CD14-positive monocyte (primary cell): ENCODE data around the gene FAM53A. TPM values are rescaled to one million over a fixed set of nuclear protein-coding genes. Genes with fewer than 3 reads are reported as not detected.
A peak's percentile ranks its signal among the peaks of the same experiment; 100 is the strongest.

Experiments
- DNase-seq, 3 donors: peaks; one replicate each; pipeline ENCODE4 v3.0.0-alpha.2; 2011 to 2022
- H2AFZ ChIP-seq: 2 replicates; pipeline ENCODE4 v1.6.0; 2012; ENCODE audit warnings: mild to moderate bottlenecking, low read depth, low read length, inconsistent platforms; ENCODE audit not compliant: insufficient read depth, poor library complexity, severe bottlenecking
- H3K27ac ChIP-seq, 2 donors: 1 replicate in 1 of 2; 2 replicates in 1 of 2; pipeline ENCODE4 v1.5.1; 2012 to 2013; ENCODE audit warnings: low read length in 2 of 2, control low read depth in 1 of 2, inconsistent platforms in 1 of 2, low read depth in 1 of 2, mild to moderate bottlenecking in 1 of 2
- H3K27me3 ChIP-seq, 2 donors: one replicate each; pipeline versions ENCODE4 v1.6.0 to v1.6.1; 2011 to 2013; ENCODE audit warnings: low read length in 2 of 2; ENCODE audit not compliant: control insufficient read depth in 2 of 2, insufficient read depth in 2 of 2
- H3K36me3 ChIP-seq, 2 donors: replicated peaks in 1 of 2; 1 replicate in 1 of 2; 2 replicates in 1 of 2; pipeline versions ENCODE4 v1.5.1 to v1.6.1; 2012 to 2013; ENCODE audit warnings: low read length in 2 of 2, control low read depth in 1 of 2, inconsistent platforms in 1 of 2, mild to moderate bottlenecking in 1 of 2; ENCODE audit not compliant: insufficient read depth in 2 of 2, control insufficient read depth in 1 of 2
- H3K4me1 ChIP-seq, 2 donors: 1 replicate in 1 of 2; 2 replicates in 1 of 2; pipeline versions ENCODE4 v1.5.1 to v1.6.1; 2012 to 2013; ENCODE audit warnings: low read length in 2 of 2, control low read depth in 1 of 2, inconsistent platforms in 1 of 2, mild to moderate bottlenecking in 1 of 2, moderate library complexity in 1 of 2; ENCODE audit not compliant: insufficient read depth in 2 of 2, control insufficient read depth in 1 of 2
- H3K4me2 ChIP-seq: replicated peaks from 2 replicates; pipeline ENCODE3; 2012; ENCODE audit warnings: low read length, moderate library complexity, mild to moderate bottlenecking; ENCODE audit not compliant: poor library complexity, severe bottlenecking; ENCODE audit errors: extremely low read depth
- H3K4me3 ChIP-seq, 3 experiments: fragments of 200-600 bp in 1 of 3; sonication (generic) in 1 of 3; replicated peaks in 1 of 3; 1 replicate in 2 of 3; 2 replicates in 1 of 3; pipeline ENCODE4 v1.5.1; 2011 to 2013; ENCODE audit warnings: low read length in 3 of 3, mild to moderate bottlenecking in 3 of 3, control low read depth in 2 of 3, low read depth in 2 of 3, inconsistent platforms in 1 of 3, moderate library complexity in 1 of 3
- H3K79me2 ChIP-seq: 2 replicates; pipeline ENCODE4 v1.6.0; 2012; ENCODE audit warnings: mild to moderate bottlenecking, control low read depth, inconsistent platforms, low read length, moderate library complexity; ENCODE audit not compliant: insufficient read depth
- H3K9ac ChIP-seq: 2 replicates; pipeline ENCODE4 v1.6.0; 2017; ENCODE audit warnings: low read length, mild to moderate bottlenecking; ENCODE audit not compliant: insufficient read depth, poor library complexity, severe bottlenecking
- H3K9me3 ChIP-seq, 2 donors: replicated peaks in 1 of 2; 1 replicate in 1 of 2; 2 replicates in 1 of 2; pipeline versions ENCODE4 v1.5.1 to v1.6.1; 2012 to 2013; ENCODE audit warnings: low read length in 2 of 2, control low read depth in 1 of 2; ENCODE audit not compliant: control insufficient read depth in 1 of 2, insufficient read depth in 1 of 2
- H4K20me1 ChIP-seq: 2 replicates; pipeline ENCODE4 v1.6.0; 2012; ENCODE audit warnings: mild to moderate bottlenecking, low read length, control low read depth, moderate library complexity; ENCODE audit not compliant: insufficient read depth
- H3K27ac Mint-ChIP-seq, 7 donors: one replicate each; pipeline ENCODE4 v1.8.0; 2020; ENCODE audit warnings: mild to moderate bottlenecking in 7 of 7, mixed read lengths in 7 of 7, moderate library complexity in 6 of 7, inconsistent platforms in 2 of 7
- H3K27me3 Mint-ChIP-seq, 3 donors: one replicate each; pipeline ENCODE4 v1.8.0; 2021 to 2022; ENCODE audit warnings: low read depth in 3 of 3, mild to moderate bottlenecking in 3 of 3, mixed read lengths in 3 of 3, moderate library complexity in 3 of 3, inconsistent platforms in 1 of 3
- H3K36me3 Mint-ChIP-seq, 2 donors: one replicate each; pipeline ENCODE4 v1.8.0; 2020; ENCODE audit warnings: mixed read lengths in 2 of 2, inconsistent platforms in 1 of 2, mild to moderate bottlenecking in 1 of 2
- H3K4me1 Mint-ChIP-seq: one replicate; pipeline ENCODE4 v1.8.0; 2020; ENCODE audit warnings: mild to moderate bottlenecking, mixed read lengths
- H3K4me3 Mint-ChIP-seq, 2 donors: one replicate each; pipeline ENCODE4 v1.8.0; 2020; ENCODE audit warnings: mild to moderate bottlenecking in 2 of 2, mixed read lengths in 2 of 2, moderate library complexity in 1 of 2
- H3K9me3 Mint-ChIP-seq, 7 donors: one replicate each; pipeline ENCODE4 v1.8.0; 2020 to 2022; ENCODE audit warnings: mixed read lengths in 7 of 7, mild to moderate bottlenecking in 6 of 7, moderate library complexity in 6 of 7, inconsistent platforms in 2 of 7
- CTCF ChIP-seq: fragments of 200-600 bp; IDR thresholded peaks from one replicate; pipeline ENCODE4 v1.8.0; 2022; ENCODE audit warnings: antibody characterized with exemption, mild to moderate bottlenecking
- WGBS: methylation state at CpG from one replicate; pipeline ENCODE4 v1.1.5; 2013; ENCODE audit warnings: missing lambda C conversion rate; ENCODE audit not compliant: insufficient coverage; 5-methylcytosine and 5-hydroxymethylcytosine counted together
- intact Hi-C, 2 donors: fragments of 100-400 bp; cut with micrococcal nuclease; formaldehyde crosslinking; loops; one replicate each; pipeline versions ENCODE4 v1.15.0 to v1.15.1; 2023
- polyA plus RNA-seq, 3 donors: library from polyadenylated mRNA; depleted of rRNA in 1 of 3; unstranded in 2 of 3; stranded (reverse) in 1 of 3; fragments of 300-500 nt in 2 of 3; fragments of >200 nt in 1 of 3; fragmentation: Illumina TruSeq in 2 of 3; gene quantifications; 1 replicate in 2 of 3; 2 replicates in 1 of 3; pipeline ENCODE4 v1.2.3, GENCODE V29; 2012 to 2021

Gene FAM53A
- polyA plus RNA-seq, 3 donors = 0.40 to 0.82 (median 0.76) TPM

DNA sequence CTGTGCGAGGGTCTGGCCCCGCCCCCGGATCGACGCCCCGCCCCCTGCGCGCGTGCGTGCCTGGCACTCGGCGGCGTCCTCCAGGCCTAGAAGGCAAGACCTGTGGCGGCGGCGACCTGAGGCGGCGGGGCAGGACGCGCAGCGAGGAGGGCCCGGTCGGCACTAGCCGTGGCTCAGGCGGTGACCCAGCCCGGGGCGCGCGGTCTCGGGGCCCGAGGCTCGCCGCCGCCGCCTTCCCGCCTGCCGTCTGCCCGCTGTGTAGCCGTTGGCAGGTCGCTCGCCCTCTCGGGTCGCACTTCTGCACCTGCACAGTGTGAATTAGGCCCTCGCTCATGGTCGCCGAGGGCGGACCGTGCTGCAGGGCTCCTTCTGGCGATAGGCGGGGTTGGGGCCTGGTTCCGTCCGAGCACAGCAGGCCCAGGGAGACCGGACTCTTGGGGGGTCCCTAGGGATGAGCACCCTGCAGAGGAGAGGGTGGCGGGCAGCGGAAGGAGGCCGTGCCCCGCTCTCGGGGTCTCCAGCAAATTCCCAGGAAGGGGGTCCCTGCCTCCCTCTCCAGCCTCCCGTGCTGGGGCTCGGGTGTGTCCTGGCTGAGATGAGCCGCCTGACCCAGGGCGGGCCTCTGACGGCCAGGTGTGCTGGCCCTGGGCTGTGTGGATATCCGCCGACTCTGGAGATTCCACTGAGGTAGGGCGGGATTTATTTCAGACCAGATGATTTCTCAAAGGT, 557 bp upstream of the FAM53A start:
- H3K27ac Mint-ChIP-seq = peak overlapping the region in 1 of 7 donors; percentile 13
- Histone ChIP-seq H3K4me2 (peak overlapping the region; percentile 79), H3K36me3 (no peaks in the 10 kb centered on the region), H3K9ac (peak overlapping the region; percentile 40), H3K4me1 (peaks cover 16 to 23% of the 10 kb centered on the region in 2 donors), H3K9me3 (no peaks in the 10 kb centered on the region), H3K4me3 (peak overlapping the region; percentile 11 to 69 (median 20)), H3K27ac (peak overlapping the region in 1 of 2 donors; percentile 58), H4K20me1 (no peaks in the 10 kb centered on the region), H2AFZ (peak overlapping the region; percentile 83), H3K27me3 (no peaks in the 10 kb centered on the region), H3K79me2 (no peaks in the 10 kb centered on the region)
- H3K36me3 Mint-ChIP-seq = peaks cover 1 to 5% of the 10 kb centered on the region in 2 donors
- peaks cover 15% of the 10 kb centered on the region for H3K4me1 Mint-ChIP-seq
- H3K9me3 Mint-ChIP-seq = peaks cover 0 to 1% (median 0%) of the 10 kb centered on the region in 7 donors
- DNase-seq = no peak
- 30% methylated on average over 63 of the region's 66 CpGs for WGBS
- no peak for TF ChIP-seq CTCF
- H3K4me3 Mint-ChIP-seq = peak overlapping the region; percentile 63 to 71
- peaks cover 0 to 5% (median 1%) of the 10 kb centered on the region in 3 donors for H3K27me3 Mint-ChIP-seq
- intact Hi-C loops = loop anchor here (2.0 to 5.0 kb wide), 3 partner anchors 28 to 188 kb away; partner anchors contain the start of genes NSD2 (in 1 of the 2) and SLBP (in 1 of the 2)

GRCh38 chr4:1683261-1683735, 815 bp downstream of the FAM53A start:
- 7% methylated on average over 9 of the region's 13 CpGs for WGBS
- H3K27ac Mint-ChIP-seq = peak overlapping the region; percentile 72 to 90 (median 80)
- H3K27me3 ChIP-seq = no peaks in the 10 kb centered on the region
- H3K9me3 Mint-ChIP-seq = peaks cover 0 to 1% (median 0%) of the 10 kb centered on the region in 7 donors
- no peaks in the 10 kb centered on the region for H4K20me1 ChIP-seq
- no peaks in the 10 kb centered on the region for H3K36me3 ChIP-seq
- no peaks in the 10 kb centered on the region for H3K79me2 ChIP-seq
- peak overlapping the region in 1 of 2 donors; percentile 58 for H3K27ac ChIP-seq
- no peak for TF ChIP-seq CTCF
- peak overlapping the region; percentile 41 to 78 (median 73) for H3K4me3 ChIP-seq
- peaks cover 15% of the 10 kb centered on the region for H3K4me1 Mint-ChIP-seq
- H3K27me3 Mint-ChIP-seq = peaks cover 0 to 5% (median 1%) of the 10 kb centered on the region in 3 donors
- H2AFZ ChIP-seq = peak overlapping the region; percentile 89
- no peaks in the 10 kb centered on the region for H3K36me3 Mint-ChIP-seq
- intact Hi-C loops = loop anchor here (5.0 kb wide), 2 partner anchors 101 to 189 kb away; partner anchors contain the start of gene NSD2 (in 1 of the 2)
- H3K9me3 ChIP-seq = no peaks in the 10 kb centered on the region
- H3K4me3 Mint-ChIP-seq = peak overlapping the region; percentile 88 to 94
- DNase-seq = peak in 1 of 3 donors; percentile 13
- peak overlapping the region; percentile 96 for H3K4me2 ChIP-seq
- peaks cover 16 to 23% of the 10 kb centered on the region in 2 donors for H3K4me1 ChIP-seq
- H3K9ac ChIP-seq = peak overlapping the region; percentile 67
